ENCODE data around the gene PXMP4.

- TF ChIP-seq CTCF (IDR thresholded peaks at IDR 0.05; ENCODE audit: low read depth, low read length, poor library complexity, severe bottlenecking) (no peak), EZH2phosphoT487 (IDR thresholded peaks at IDR 0.05; ENCODE audit: borderline replicate concordance, low read length) (no peak)
These were observed 32.7 kb downstream of the PXMP4 start for GRCh38 chr20:33687370-33687915.
